Esophagus squamous epithelium (tissue), 5 donors: ENCODE results near the gene IL20RB. TPM values are rescaled to one million over a fixed set of nuclear protein-coding genes. Genes with fewer than 3 reads are reported as not detected.

Experiments used
- DNase-seq: peaks from one replicate; lab custom pipeline; 2025; lab: John Stamatoyannopoulos, UW
- H3K27ac ChIP-seq, 4 donors: fragments of 200-600 bp; sonication (generic); one replicate each; pipeline ENCODE4 v1.5.1; 2016 to 2019; ENCODE audit warnings: mild to moderate bottlenecking in 1 of 4
- H3K27me3 ChIP-seq, 4 donors: fragments of 200-600 bp; sonication (generic); 1 replicate in 3 of 4; 2 replicates in 1 of 4; pipeline versions ENCODE4 v1.5.1 to v1.6.0; 2017 to 2021; ENCODE audit warnings: antibody characterized with exemption in 1 of 4
- H3K36me3 ChIP-seq, 3 donors: fragments of 200-600 bp; sonication (generic); one replicate each; pipeline ENCODE4 v1.5.1; 2016 to 2019
- H3K4me1 ChIP-seq, 3 donors: fragments of 200-600 bp; sonication (generic); one replicate each; pipeline ENCODE4 v1.5.1; 2017 to 2019
- H3K4me3 ChIP-seq, 4 donors: fragments of 200-600 bp; sonication (generic); 1 replicate in 3 of 4; 2 replicates in 1 of 4; pipeline ENCODE4 v1.5.1; 2016 to 2019; ENCODE audit warnings: mild to moderate bottlenecking in 2 of 4, moderate library complexity in 1 of 4
- H3K9me3 ChIP-seq, 3 donors: fragments of 200-600 bp; sonication (generic); one replicate each; pipeline ENCODE4 v1.5.1; 2016 to 2019
- POLR2A ChIP-seq, 4 donors: fragments of 450-650 bp; IDR thresholded peaks; one replicate each; pipeline ENCODE4 v1.6.1; 2017; ENCODE audit warnings: antibody characterized with exemption in 4 of 4, mild to moderate bottlenecking in 4 of 4, moderate library complexity in 3 of 4
- WGBS, 2 donors: methylation state at CpG; one replicate each; pipeline ENCODE4 v1.1.5; 2018; 5-methylcytosine and 5-hydroxymethylcytosine counted together
- intact Hi-C: fragments of 100-400 bp; cut with DNase I; formaldehyde crosslinking; loops from one replicate; pipeline ENCODE4 v1.15.0; 2022
- total RNA-seq, 4 donors: library from RNA; depleted of rRNA; stranded (reverse); fragments of >200 nt; gene quantifications; one replicate each; pipeline ENCODE4 v1.1.0, GENCODE V29; 2016
- TF ChIP-seq, protein P1 (sequence below), 6 experiments: fragments of 450-650 bp in 4 of 6; fragments of 200-600 bp in 2 of 6; sonication (generic) in 2 of 6; IDR thresholded peaks; one replicate each; pipeline ENCODE4 v1.5.1; 2016 to 2019; ENCODE audit warnings: antibody characterized with exemption in 6 of 6, mild to moderate bottlenecking in 4 of 6, moderate library complexity in 4 of 6
- donor health status: DM: yes; HTN: yes; CAD: no.

Gene IL20RB
- total RNA-seq, 4 donors from 2014 or later, result 95.1 to 112 (median 105) TPM

GRCh38 chr3:137050281-137050680 lies 92.5 kb downstream of the IL20RB start:
- Histone ChIP-seq H3K27ac (no peak overlapping the region), H3K27me3 (peaks cover 0 to 16% (median 0%) of the 10 kb centered on the region in 4 donors), H3K4me1 (peaks cover 0 to 4% (median 0%) of the 10 kb centered on the region in 3 donors), H3K36me3 (peaks cover 0 to 41% (median 0%) of the 10 kb centered on the region in 3 donors), H3K9me3 (no peaks in the 10 kb centered on the region), H3K4me3 (no peak overlapping the region)
- intact Hi-C loops, result no loop called here
- DNase-seq, result no peak
- TF ChIP-seq, protein P1, sequence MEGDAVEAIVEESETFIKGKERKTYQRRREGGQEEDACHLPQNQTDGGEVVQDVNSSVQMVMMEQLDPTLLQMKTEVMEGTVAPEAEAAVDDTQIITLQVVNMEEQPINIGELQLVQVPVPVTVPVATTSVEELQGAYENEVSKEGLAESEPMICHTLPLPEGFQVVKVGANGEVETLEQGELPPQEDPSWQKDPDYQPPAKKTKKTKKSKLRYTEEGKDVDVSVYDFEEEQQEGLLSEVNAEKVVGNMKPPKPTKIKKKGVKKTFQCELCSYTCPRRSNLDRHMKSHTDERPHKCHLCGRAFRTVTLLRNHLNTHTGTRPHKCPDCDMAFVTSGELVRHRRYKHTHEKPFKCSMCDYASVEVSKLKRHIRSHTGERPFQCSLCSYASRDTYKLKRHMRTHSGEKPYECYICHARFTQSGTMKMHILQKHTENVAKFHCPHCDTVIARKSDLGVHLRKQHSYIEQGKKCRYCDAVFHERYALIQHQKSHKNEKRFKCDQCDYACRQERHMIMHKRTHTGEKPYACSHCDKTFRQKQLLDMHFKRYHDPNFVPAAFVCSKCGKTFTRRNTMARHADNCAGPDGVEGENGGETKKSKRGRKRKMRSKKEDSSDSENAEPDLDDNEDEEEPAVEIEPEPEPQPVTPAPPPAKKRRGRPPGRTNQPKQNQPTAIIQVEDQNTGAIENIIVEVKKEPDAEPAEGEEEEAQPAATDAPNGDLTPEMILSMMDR (IDR thresholded peaks at IDR 0.05), result no peak
- no peak for TF ChIP-seq POLR2A (IDR thresholded peaks at IDR 0.05)
- whole genome bisulfite sequencing, 2 donors, result 53 to 59% methylated on average over 3 of the region's 3 CpGs

DNA sequence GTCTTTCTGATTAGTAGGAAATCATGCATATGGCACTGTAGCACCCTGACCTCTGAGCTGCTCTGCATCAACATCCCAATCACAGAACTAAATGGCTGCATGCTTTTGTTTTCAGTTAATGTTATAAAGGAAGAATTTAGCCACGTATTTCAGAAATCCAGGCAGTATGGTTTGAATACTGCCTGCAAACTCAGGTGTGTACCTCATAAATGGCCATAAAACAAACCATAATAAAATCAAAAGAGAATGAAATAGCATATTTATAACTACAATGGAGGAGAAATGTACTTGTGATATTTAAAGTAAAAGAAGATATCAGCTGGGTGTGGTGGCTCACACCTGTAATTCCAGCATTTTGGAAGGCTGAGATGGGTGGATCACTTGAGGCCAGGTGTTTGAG lies 94.5 kb downstream of the IL20RB start:
- Histone ChIP-seq H3K4me1 (peaks cover 0 to 12% (median 0%) of the 10 kb centered on the region in 3 donors), H3K36me3 (peaks cover 0 to 21% (median 0%) of the 10 kb centered on the region in 3 donors), H3K27me3 (peaks cover 0 to 16% (median 0%) of the 10 kb centered on the region in 4 donors), H3K9me3 (no peaks in the 10 kb centered on the region), H3K27ac (no peak overlapping the region), H3K4me3 (no peak overlapping the region)
- DNase-seq, result no peak
- 77 to 91% methylated on average over 1 of the region's 1 CpG for WGBS, 2 donors
- no peak for TF ChIP-seq POLR2A (IDR thresholded peaks at IDR 0.05)
- TF ChIP-seq, protein P1 (IDR thresholded peaks at IDR 0.05), result no peak
- intact Hi-C loops, result no loop called here

Other genes with a start within 250 kb of the IL20RB start
- gene STAG1, start 205.6 kb upstream of the IL20RB start, total RNA-seq, result 10 to 100 TPM; 10.9 to 42.9 (median 24.9) TPM
- 1 to 10 TPM in 3 of 4 donors, under 1 TPM in 1; 0.68 to 4.0 (median 3.1) TPM for gene SLC35G2, start 138.9 kb upstream of the IL20RB start, total RNA-seq
- 10 to 100 TPM; 35.6 to 66.1 (median 57.3) TPM for gene NCK1, start 95.8 kb upstream of the IL20RB start, total RNA-seq